ENCODE measurements around the gene KSR1. TPM values are rescaled to one million over a fixed set of nuclear protein-coding genes. Genes with fewer than 3 reads are reported as not detected.

Gene KSR1
- total and polyA plus RNA-seq, 9 donors: 43.3 to 112 (median 71.6) TPM

DNA sequence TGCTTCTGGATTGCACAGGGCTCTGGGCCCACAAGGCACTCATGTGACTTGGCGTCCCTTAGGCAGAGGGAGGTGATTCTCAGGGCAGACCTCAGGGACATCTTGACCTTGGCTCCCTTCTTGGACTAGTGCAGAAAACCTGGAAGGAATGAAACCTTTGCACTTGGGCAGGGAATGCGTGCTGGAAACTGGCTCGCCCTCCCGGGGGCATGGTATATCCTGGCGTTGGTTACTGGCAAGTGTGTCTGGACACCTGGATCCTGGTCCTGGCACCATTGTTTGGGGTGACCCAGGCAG lies 111.3 kb downstream of the KSR1 start:
- H3K27me3 ChIP-seq (ENCODE audit: control insufficient read depth, insufficient read depth, low read length): no peaks in the 10 kb centered on the region
- no peaks in the 10 kb centered on the region for H3K9me3 ChIP-seq (replicated peaks; ENCODE audit: control insufficient read depth, low read depth, low read length)
- no peak overlapping the region for H3K4me3 ChIP-seq (ENCODE audit: low read length)
- WGBS (ENCODE audit: insufficient coverage): 80% methylated on average over 5 of the region's 5 CpGs
- no peak for DNase-seq
- no peak overlapping the region for H3K27ac ChIP-seq (ENCODE audit: low read length)
- no peaks in the 10 kb centered on the region for H3K36me3 ChIP-seq (ENCODE audit: control insufficient read depth, insufficient read depth, low read length)
- H3K4me1 ChIP-seq (ENCODE audit: control insufficient read depth, insufficient read depth, low read length): peaks cover 73% of the 10 kb centered on the region

DNA sequence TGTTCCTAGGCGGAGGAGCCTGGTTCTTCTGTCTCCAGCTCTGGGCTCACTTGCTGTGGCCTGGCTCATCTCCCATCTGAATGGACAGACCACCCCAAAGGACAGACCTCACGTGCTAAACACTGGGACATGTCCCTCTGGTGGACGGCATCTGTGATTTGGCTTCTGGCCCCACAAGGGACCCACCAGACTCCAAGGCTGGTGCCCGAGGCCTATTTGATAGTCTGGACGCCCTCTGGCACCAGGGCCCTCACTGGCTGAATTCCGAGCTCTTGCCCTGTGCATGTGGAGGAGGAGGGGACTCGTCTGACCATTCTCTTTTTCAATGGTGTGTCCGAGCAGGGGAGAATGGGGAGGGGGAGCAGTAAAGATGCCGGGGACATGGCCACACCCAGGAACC lies 112.0 kb downstream of the KSR1 start:
- WGBS (ENCODE audit: insufficient coverage): 74% methylated on average over 4 of the region's 9 CpGs

DNA sequence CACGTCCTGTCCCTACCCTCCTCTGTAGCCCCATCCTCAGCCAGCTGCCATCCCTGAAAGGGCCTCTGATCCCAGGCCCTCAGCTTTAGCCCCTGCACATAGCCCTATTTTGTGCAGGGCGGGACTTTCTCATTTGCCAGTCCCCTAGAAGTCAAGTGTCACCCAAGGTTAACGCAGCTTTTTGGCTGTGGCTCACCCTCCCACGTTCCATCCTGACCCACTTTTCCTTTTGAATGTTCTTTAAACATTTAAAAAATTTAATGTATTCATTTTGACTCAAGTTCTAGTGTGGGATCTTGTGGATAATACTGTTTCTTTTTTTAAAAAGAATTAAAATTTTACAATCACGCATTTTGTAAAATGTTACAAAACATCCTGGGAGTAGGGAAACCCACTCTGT lies 112.6 kb downstream of the KSR1 start:
- Histone ChIP-seq H3K9me3 (replicated peaks; ENCODE audit: control insufficient read depth, low read depth, low read length) (no peaks in the 10 kb centered on the region), H3K4me1 (ENCODE audit: control insufficient read depth, insufficient read depth, low read length) (peaks cover 76% of the 10 kb centered on the region), H3K27me3 (ENCODE audit: control insufficient read depth, insufficient read depth, low read length) (no peaks in the 10 kb centered on the region), H3K4me3 (ENCODE audit: low read length) (no peak overlapping the region), H3K36me3 (ENCODE audit: control insufficient read depth, insufficient read depth, low read length) (no peaks in the 10 kb centered on the region), H3K27ac (ENCODE audit: low read length) (no peak overlapping the region)
- 88% methylated on average over 2 of the region's 5 CpGs for WGBS (ENCODE audit: insufficient coverage)
- no peak for DNase-seq

More for the DNA sequence above, 112.0 kb downstream of the KSR1 start:
- Histone ChIP-seq H3K36me3 (ENCODE audit: control insufficient read depth, insufficient read depth, low read length) (no peaks in the 10 kb centered on the region), H3K4me3 (ENCODE audit: low read length) (no peak overlapping the region), H3K27ac (ENCODE audit: low read length) (no peak overlapping the region), H3K9me3 (replicated peaks; ENCODE audit: control insufficient read depth, low read depth, low read length) (no peaks in the 10 kb centered on the region), H3K4me1 (ENCODE audit: control insufficient read depth, insufficient read depth, low read length) (peaks cover 77% of the 10 kb centered on the region), H3K27me3 (ENCODE audit: control insufficient read depth, insufficient read depth, low read length) (no peaks in the 10 kb centered on the region)
- no peak for DNase-seq

DNA sequence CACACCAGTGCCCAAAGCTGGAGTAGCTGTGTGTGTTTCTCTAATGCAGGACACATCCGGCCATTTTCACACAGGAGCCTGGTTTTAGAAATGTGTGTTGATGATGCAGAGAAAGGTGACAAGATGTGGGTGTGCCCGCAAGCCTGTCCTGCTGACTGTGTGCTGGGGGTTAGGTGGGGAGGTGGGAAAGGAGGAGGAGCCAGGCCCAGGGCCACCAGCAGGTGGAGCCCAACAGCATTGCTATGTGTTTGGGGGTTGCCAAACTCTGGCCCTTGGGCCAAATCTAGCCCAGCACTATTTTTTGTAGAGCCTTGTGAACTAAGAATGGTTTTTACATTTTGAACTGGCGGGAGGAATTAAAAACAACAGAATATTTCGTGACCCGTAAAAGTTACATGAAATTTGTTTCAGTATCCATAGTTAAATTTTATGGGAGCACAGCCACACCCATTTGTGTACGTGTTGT lies 113.0 kb downstream of the KSR1 start:
- peaks cover 80% of the 10 kb centered on the region for H3K4me1 ChIP-seq (ENCODE audit: control insufficient read depth, insufficient read depth, low read length)
- no peaks in the 10 kb centered on the region for H3K27me3 ChIP-seq (ENCODE audit: control insufficient read depth, insufficient read depth, low read length)
- H3K27ac ChIP-seq (ENCODE audit: low read length): peak overlapping the region; percentile 35
- no peaks in the 10 kb centered on the region for H3K9me3 ChIP-seq (replicated peaks; ENCODE audit: control insufficient read depth, low read depth, low read length)
- no peak for DNase-seq
- WGBS (ENCODE audit: insufficient coverage): 61% methylated on average over 3 of the region's 6 CpGs
- H3K36me3 ChIP-seq (ENCODE audit: control insufficient read depth, insufficient read depth, low read length): no peaks in the 10 kb centered on the region
- H3K4me3 ChIP-seq (ENCODE audit: low read length): no peak overlapping the region

DNA sequence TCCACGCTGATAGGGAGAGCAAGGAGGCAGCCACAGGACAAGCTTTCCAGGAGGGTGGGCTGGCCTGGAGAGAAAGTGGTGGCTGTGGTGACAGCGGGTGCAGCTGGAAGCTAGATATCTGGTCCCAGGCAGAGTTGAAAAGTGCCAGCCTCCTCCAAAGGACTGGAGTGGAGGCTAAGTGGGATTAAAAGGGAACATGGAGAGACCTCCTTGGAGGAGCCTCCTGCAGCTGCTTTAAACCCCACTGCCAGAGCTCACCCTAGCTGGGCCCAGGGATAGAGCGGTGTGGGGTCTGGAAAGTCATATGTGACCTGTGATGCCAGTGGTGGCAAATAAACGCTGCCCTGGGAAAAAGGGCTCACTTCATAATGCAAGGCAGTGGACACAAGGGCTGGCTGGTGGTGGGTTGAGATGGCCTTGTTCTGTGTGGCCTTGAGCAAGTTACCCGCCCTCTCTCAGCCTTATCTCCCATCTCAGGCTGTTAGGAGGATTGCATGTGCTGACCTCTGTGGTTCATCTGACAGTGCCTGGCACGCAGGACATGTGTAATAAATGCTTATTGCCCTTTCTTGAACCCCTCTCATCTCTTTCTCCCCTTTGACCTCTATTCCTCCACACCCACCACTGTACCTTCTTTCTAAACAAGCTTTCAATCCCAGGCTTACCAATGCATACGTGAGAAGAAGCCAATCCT lies 113.8 kb downstream of the KSR1 start:
- peak overlapping the region; percentile 35 for H3K27ac ChIP-seq (ENCODE audit: low read length)
- H3K4me3 ChIP-seq (ENCODE audit: low read length): no peak overlapping the region
- H3K9me3 ChIP-seq (replicated peaks; ENCODE audit: control insufficient read depth, low read depth, low read length): no peaks in the 10 kb centered on the region
- H3K36me3 ChIP-seq (ENCODE audit: control insufficient read depth, insufficient read depth, low read length): no peaks in the 10 kb centered on the region
- no peaks in the 10 kb centered on the region for H3K27me3 ChIP-seq (ENCODE audit: control insufficient read depth, insufficient read depth, low read length)
- 93% methylated on average over 4 of the region's 7 CpGs for WGBS (ENCODE audit: insufficient coverage)
- peaks cover 81% of the 10 kb centered on the region for H3K4me1 ChIP-seq (ENCODE audit: control insufficient read depth, insufficient read depth, low read length)
- no peak for DNase-seq

DNA sequence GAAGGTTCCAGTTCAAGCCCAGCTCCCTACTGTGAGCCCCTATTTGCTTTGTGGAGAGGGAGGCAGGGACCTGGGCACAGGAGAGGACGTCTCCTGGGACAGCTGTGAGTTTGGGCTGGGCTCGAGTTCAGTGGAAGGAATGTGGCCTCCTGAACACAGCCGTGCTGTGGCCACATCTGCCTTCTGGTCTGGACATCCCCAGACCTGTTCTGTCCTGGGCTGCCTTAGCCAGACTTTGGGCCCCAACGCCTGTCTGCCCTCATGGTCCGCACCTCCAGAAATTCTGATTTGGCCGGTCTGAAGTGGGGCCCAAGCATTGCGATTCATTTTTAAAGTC lies 114.3 kb downstream of the KSR1 start:
- no peaks in the 10 kb centered on the region for H3K36me3 ChIP-seq (ENCODE audit: control insufficient read depth, insufficient read depth, low read length)
- 65% methylated on average over 7 of the region's 7 CpGs for WGBS (ENCODE audit: insufficient coverage)
- no peak overlapping the region for H3K4me3 ChIP-seq (ENCODE audit: low read length)
- no peaks in the 10 kb centered on the region for H3K9me3 ChIP-seq (replicated peaks; ENCODE audit: control insufficient read depth, low read depth, low read length)
- peaks cover 84% of the 10 kb centered on the region for H3K4me1 ChIP-seq (ENCODE audit: control insufficient read depth, insufficient read depth, low read length)
- no peaks in the 10 kb centered on the region for H3K27me3 ChIP-seq (ENCODE audit: control insufficient read depth, insufficient read depth, low read length)
- peak overlapping the region; percentile 86 for H3K27ac ChIP-seq (ENCODE audit: low read length)
- DNase-seq: no peak

DNA sequence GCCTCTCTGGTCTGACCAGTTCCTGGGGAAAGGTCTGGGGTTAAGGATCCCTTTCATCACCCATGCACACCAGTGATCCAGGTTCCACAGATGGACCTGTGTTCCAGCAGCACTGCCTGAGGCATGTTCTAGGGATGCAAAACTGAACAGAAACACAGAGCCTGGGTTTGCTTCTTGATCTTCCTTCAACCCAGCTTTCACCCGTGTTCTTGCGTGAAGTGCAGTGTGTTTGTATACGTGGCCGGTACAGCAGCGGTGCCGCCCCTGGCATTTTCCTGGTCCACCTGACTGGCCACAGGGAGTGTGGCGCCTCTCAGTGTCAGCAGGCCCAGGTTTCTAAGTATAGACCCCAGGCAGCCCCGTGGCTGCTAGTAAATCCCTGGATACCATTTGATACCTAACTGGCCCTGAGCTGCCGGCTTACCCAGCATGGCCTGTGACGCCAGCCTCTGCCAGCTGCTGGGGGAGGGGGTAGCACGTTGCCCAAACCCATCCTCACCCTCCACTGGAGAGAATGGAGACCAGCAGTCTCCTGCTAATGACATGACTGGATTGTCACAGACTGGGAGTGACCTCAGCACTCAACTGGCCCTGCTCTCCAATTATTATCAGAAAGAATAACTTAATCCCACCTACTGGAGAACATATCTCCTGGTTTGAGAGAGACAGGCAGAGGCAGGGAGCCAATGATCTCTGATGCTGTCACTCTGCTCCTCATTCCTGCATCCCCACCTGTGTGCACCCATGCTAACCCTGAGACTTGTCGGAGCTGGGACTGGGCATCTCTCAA lies 115.5 kb downstream of the KSR1 start:
- Histone ChIP-seq H3K27ac (ENCODE audit: low read length) (peak overlapping the region; percentile 86), H3K4me1 (ENCODE audit: control insufficient read depth, insufficient read depth, low read length) (peaks cover 78% of the 10 kb centered on the region), H3K27me3 (ENCODE audit: control insufficient read depth, insufficient read depth, low read length) (no peaks in the 10 kb centered on the region), H3K36me3 (ENCODE audit: control insufficient read depth, insufficient read depth, low read length) (no peaks in the 10 kb centered on the region), H3K9me3 (replicated peaks; ENCODE audit: control insufficient read depth, low read depth, low read length) (no peaks in the 10 kb centered on the region), H3K4me3 (ENCODE audit: low read length) (no peak overlapping the region)
- DNase-seq: peak; percentile 73
- WGBS (ENCODE audit: insufficient coverage): 93% methylated on average over 10 of the region's 12 CpGs

DNA sequence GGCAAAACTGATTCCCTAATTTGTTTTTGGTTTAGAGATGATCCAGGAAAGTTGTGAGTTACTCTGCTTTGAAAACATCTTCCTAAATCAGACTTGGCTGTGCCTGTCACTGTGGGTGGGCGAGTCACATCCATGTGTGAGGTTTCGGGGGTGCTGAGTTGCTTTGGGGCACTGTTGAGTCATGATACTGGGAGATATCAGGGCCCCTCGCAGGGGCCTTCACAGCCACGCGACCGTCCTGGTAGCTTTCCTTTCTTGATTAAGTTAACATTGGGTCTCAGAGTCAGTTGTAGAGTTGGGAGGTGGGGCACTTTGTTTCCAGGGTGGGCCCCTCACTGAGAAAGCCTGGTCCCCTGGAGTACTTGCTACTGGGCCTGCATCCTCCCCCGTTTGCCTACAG lies 116.4 kb downstream of the KSR1 start:
- H3K4me1 ChIP-seq (ENCODE audit: control insufficient read depth, insufficient read depth, low read length): peaks cover 76% of the 10 kb centered on the region
- H3K27me3 ChIP-seq (ENCODE audit: control insufficient read depth, insufficient read depth, low read length): no peaks in the 10 kb centered on the region
- H3K4me3 ChIP-seq (ENCODE audit: low read length): no peak overlapping the region
- peak overlapping the region; percentile 85 for H3K27ac ChIP-seq (ENCODE audit: low read length)
- no peaks in the 10 kb centered on the region for H3K36me3 ChIP-seq (ENCODE audit: control insufficient read depth, insufficient read depth, low read length)
- 76% methylated on average over 2 of the region's 7 CpGs for WGBS (ENCODE audit: insufficient coverage)
- no peaks in the 10 kb centered on the region for H3K9me3 ChIP-seq (replicated peaks; ENCODE audit: control insufficient read depth, low read depth, low read length)
- no peak for DNase-seq

DNA sequence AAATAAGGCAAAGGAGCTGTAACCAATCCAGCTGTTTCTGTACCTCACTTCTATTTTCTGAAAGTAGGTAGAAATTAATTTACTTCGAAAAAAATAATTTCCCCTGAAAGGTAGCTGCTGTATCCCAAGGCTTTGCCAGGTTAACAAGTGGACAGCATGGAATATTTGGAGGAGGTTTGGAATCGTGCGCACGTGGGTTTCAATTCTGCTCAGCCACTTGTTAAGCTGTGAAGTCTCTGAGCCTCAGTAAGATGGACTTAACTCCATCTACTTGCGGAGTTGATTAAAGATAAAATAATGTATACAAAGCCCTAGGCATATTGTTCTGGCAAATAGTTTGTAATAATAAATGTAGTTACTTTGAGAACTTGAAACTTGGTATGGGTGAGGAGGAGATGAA lies 117.3 kb downstream of the KSR1 start:
- Histone ChIP-seq H3K4me1 (ENCODE audit: control insufficient read depth, insufficient read depth, low read length) (peaks cover 76% of the 10 kb centered on the region), H3K27me3 (ENCODE audit: control insufficient read depth, insufficient read depth, low read length) (no peaks in the 10 kb centered on the region), H3K4me3 (ENCODE audit: low read length) (no peak overlapping the region), H3K27ac (ENCODE audit: low read length) (no peak overlapping the region), H3K9me3 (replicated peaks; ENCODE audit: control insufficient read depth, low read depth, low read length) (no peaks in the 10 kb centered on the region), H3K36me3 (ENCODE audit: control insufficient read depth, insufficient read depth, low read length) (peaks cover 2% of the 10 kb centered on the region)
- DNase-seq: no peak
- WGBS (ENCODE audit: insufficient coverage): no CpG with 5 or more reads among the region's 5 CpGs

DNA sequence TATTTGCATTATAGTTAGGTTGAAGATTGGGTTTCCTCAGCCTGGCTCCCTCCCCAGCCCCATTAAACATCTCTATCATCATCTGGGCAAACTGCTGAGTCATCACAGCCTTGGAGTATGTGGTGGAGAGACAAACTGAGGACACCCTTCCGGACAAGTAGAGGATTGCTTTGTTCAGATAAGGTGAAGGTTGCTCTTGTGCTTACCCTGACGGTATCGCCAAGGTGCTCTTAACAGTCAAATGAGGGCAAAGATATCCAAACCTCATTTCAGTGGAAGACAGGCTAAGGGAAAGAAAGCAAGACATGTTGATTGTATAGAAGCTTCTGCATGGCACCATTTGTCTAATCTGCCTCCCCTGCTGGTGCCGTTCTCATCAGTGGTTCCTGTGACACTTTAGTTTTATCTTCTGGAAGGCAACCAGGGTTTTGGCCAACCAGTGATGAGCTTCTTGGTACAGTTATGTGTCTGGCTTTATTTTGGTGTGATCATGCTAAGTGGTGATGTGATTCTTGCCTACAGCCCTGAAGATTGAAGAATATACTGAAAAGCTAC lies 117.8 kb downstream of the KSR1 start:
- no peak overlapping the region for H3K4me3 ChIP-seq (ENCODE audit: low read length)
- no peak for DNase-seq
- H3K9me3 ChIP-seq (replicated peaks; ENCODE audit: control insufficient read depth, low read depth, low read length): no peaks in the 10 kb centered on the region
- peaks cover 5% of the 10 kb centered on the region for H3K36me3 ChIP-seq (ENCODE audit: control insufficient read depth, insufficient read depth, low read length)
- no peak overlapping the region for H3K27ac ChIP-seq (ENCODE audit: low read length)
- WGBS (ENCODE audit: insufficient coverage): 87% methylated on average over 3 of the region's 4 CpGs
- H3K4me1 ChIP-seq (ENCODE audit: control insufficient read depth, insufficient read depth, low read length): peaks cover 76% of the 10 kb centered on the region
- H3K27me3 ChIP-seq (ENCODE audit: control insufficient read depth, insufficient read depth, low read length): no peaks in the 10 kb centered on the region
